ENCODE data around the gene CAD.

CAD gene

DNA sequence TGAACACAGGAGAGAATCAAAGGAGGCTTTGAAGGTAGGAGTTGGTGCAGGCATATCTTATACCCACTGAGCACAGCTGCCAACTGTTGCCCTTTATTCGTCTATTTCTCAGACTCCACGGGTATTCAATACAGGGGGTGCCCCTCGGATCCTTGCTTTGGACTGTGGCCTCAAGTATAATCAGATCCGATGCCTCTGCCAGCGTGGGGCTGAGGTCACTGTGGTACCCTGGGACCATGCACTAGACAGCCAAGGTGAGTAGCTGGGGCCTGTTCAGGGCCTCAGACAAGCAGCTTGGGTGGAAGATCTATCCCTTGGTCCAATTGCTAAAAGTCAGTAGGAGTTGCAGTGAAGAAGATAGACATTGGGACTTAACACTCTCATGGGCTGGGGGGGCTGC is 5.2 kb downstream of the CAD start:
- H3K36me3 ChIP-seq (ENCODE audit: low read depth) = peaks cover 94% of the 10 kb centered on the region
- H3K4me3 ChIP-seq (ENCODE audit: severe bottlenecking) = no peak overlapping the region
- H3K4me1 ChIP-seq (ENCODE audit: insufficient read depth, poor library complexity, severe bottlenecking) = peaks cover 9% of the 10 kb centered on the region
- no peak for DNase-seq (ENCODE audit: low spot score)
- TF ChIP-seq, protein P1, sequence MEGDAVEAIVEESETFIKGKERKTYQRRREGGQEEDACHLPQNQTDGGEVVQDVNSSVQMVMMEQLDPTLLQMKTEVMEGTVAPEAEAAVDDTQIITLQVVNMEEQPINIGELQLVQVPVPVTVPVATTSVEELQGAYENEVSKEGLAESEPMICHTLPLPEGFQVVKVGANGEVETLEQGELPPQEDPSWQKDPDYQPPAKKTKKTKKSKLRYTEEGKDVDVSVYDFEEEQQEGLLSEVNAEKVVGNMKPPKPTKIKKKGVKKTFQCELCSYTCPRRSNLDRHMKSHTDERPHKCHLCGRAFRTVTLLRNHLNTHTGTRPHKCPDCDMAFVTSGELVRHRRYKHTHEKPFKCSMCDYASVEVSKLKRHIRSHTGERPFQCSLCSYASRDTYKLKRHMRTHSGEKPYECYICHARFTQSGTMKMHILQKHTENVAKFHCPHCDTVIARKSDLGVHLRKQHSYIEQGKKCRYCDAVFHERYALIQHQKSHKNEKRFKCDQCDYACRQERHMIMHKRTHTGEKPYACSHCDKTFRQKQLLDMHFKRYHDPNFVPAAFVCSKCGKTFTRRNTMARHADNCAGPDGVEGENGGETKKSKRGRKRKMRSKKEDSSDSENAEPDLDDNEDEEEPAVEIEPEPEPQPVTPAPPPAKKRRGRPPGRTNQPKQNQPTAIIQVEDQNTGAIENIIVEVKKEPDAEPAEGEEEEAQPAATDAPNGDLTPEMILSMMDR (IDR thresholded peaks at IDR 0.05; ENCODE audit: poor library complexity, severe bottlenecking) = no peak
- no peaks in the 10 kb centered on the region for H3K27me3 ChIP-seq (ENCODE audit: insufficient read depth, poor library complexity, severe bottlenecking)
- ATAC-seq (ENCODE audit: low read depth) = no peak
- H3K9me3 ChIP-seq (ENCODE audit: severe bottlenecking) = no peaks in the 10 kb centered on the region
- H3K27ac ChIP-seq (ENCODE audit: poor library complexity, severe bottlenecking) = no peak overlapping the region

DNA sequence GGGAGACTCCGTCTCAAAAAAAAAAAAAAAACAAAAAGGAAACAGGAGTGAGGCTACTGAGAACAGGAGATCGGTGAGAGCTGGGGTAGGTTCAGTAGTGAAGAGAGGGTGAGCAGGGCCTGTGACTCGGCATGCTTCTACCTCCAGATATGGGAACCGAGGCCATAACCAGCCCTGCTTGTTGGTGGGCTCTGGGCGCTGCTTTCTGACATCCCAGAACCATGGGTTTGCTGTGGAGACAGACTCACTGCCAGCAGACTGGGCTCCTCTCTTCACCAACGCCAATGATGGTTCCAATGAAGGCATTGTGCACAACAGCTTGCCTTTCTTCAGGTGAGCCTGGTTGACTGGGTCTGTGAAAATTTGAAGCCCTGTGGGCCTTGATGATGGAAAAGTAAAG is 6.2 kb downstream of the CAD start:
- ATAC-seq (ENCODE audit: low read depth) (no peak), DNase-seq (ENCODE audit: low spot score) (no peak)
- peaks cover 4% of the 10 kb centered on the region for H3K4me1 ChIP-seq (ENCODE audit: insufficient read depth, poor library complexity, severe bottlenecking)
- H3K36me3 ChIP-seq (ENCODE audit: low read depth) = peaks cover 96% of the 10 kb centered on the region
- H3K4me3 ChIP-seq (ENCODE audit: severe bottlenecking) = no peak overlapping the region
- no peaks in the 10 kb centered on the region for H3K9me3 ChIP-seq (ENCODE audit: severe bottlenecking)
- no peak overlapping the region for H3K27ac ChIP-seq (ENCODE audit: poor library complexity, severe bottlenecking)
- TF ChIP-seq, protein P1 (IDR thresholded peaks at IDR 0.05; ENCODE audit: poor library complexity, severe bottlenecking) = no peak
- H3K27me3 ChIP-seq (ENCODE audit: insufficient read depth, poor library complexity, severe bottlenecking) = no peaks in the 10 kb centered on the region

DNA sequence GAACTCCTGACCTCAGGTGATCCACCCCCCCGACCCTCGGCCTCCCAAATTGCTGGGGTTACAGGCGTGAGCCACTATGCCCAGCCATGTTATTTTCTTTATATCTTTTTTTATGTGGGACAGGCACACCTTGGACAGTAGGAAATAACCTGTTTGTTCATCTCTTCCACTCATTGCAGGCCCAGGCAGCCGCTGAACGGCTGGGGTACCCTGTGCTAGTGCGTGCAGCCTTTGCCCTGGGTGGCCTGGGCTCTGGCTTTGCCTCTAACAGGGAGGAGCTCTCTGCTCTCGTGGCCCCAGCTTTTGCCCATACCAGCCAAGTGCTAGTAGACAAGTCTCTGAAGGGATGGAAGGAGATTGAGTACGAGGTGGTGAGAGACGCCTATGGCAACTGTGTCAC is 8.4 kb downstream of the CAD start:
- H3K36me3 ChIP-seq (ENCODE audit: low read depth) = peaks cover 94% of the 10 kb centered on the region
- no peaks in the 10 kb centered on the region for H3K4me1 ChIP-seq (ENCODE audit: insufficient read depth, poor library complexity, severe bottlenecking)
- H3K27me3 ChIP-seq (ENCODE audit: insufficient read depth, poor library complexity, severe bottlenecking) = no peaks in the 10 kb centered on the region
- DNase-seq (ENCODE audit: low spot score) = no peak
- no peak overlapping the region for H3K27ac ChIP-seq (ENCODE audit: poor library complexity, severe bottlenecking)
- H3K4me3 ChIP-seq (ENCODE audit: severe bottlenecking) = no peak overlapping the region
- no peak for ATAC-seq (ENCODE audit: low read depth)
- no peaks in the 10 kb centered on the region for H3K9me3 ChIP-seq (ENCODE audit: severe bottlenecking)
- TF ChIP-seq, protein P1 (IDR thresholded peaks at IDR 0.05; ENCODE audit: poor library complexity, severe bottlenecking) = no peak

DNA sequence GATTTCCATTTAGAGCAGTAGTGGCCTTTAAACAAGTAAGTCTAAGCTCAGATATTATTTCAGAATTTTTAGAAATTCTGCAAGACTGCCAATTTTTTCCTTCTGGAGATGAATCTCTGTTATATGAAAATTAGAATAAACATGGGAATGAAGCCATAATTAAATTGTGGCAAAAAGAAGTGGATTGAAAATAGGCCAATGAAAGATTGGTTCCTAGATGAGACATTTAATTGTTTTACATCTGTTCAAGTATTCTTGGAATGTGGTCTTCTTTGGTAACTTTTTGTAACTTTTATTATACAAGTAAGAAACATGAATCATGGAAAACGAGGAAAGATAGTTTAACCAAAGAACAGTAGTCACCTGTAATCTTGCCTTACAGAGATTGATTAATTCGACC is 10.3 kb downstream of the CAD start:
- Histone ChIP-seq H3K27ac (ENCODE audit: poor library complexity, severe bottlenecking) (no peak overlapping the region), H3K4me1 (ENCODE audit: insufficient read depth, poor library complexity, severe bottlenecking) (no peaks in the 10 kb centered on the region), H3K27me3 (ENCODE audit: insufficient read depth, poor library complexity, severe bottlenecking) (no peaks in the 10 kb centered on the region), H3K4me3 (ENCODE audit: severe bottlenecking) (no peak overlapping the region), H3K9me3 (ENCODE audit: severe bottlenecking) (no peaks in the 10 kb centered on the region), H3K36me3 (ENCODE audit: low read depth) (peaks cover 94% of the 10 kb centered on the region)
- no peak for ATAC-seq (ENCODE audit: low read depth)
- no peak for DNase-seq (ENCODE audit: low spot score)
- TF ChIP-seq, protein P1 (IDR thresholded peaks at IDR 0.05; ENCODE audit: poor library complexity, severe bottlenecking) = no peak

DNA sequence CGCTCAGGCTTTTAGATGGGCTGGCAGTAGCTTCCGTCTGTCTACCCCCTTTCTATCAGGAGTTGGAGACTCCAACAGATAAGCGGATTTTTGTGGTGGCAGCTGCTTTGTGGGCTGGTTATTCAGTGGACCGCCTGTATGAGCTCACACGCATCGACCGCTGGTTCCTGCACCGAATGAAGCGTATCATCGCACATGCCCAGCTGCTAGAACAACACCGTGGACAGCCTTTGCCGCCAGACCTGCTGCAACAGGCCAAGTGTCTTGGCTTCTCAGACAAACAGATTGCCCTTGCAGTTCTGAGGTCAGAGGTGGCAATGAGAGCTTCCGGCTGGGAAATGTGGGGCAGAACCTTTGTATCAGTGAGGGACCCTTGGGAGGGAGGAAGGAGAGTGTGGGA is 14.8 kb downstream of the CAD start:
- no peak overlapping the region for H3K4me3 ChIP-seq (ENCODE audit: severe bottlenecking)
- peaks cover 98% of the 10 kb centered on the region for H3K36me3 ChIP-seq (ENCODE audit: low read depth)
- ATAC-seq (ENCODE audit: low read depth) (no peak), DNase-seq (ENCODE audit: low spot score) (no peak)
- no peaks in the 10 kb centered on the region for H3K9me3 ChIP-seq (ENCODE audit: severe bottlenecking)
- no peak overlapping the region for H3K27ac ChIP-seq (ENCODE audit: poor library complexity, severe bottlenecking)
- TF ChIP-seq, protein P1 (IDR thresholded peaks at IDR 0.05; ENCODE audit: poor library complexity, severe bottlenecking) = no peak
- H3K4me1 ChIP-seq (ENCODE audit: insufficient read depth, poor library complexity, severe bottlenecking) = no peaks in the 10 kb centered on the region
- H3K27me3 ChIP-seq (ENCODE audit: insufficient read depth, poor library complexity, severe bottlenecking) = no peaks in the 10 kb centered on the region
